Fibroblast of pulmonary artery (primary cell): Measurements from ENCODE around the gene TMTC1.

Source experiments
- DNase-seq: peaks from one replicate; pipeline ENCODE4 v3.0.0-alpha.2; 2010; ENCODE audit warnings: low read depth
- H3K4me3 ChIP-seq: replicated peaks from 2 replicates; pipeline ENCODE4 v1.5.1; 2011; ENCODE audit warnings: low read depth, mild to moderate bottlenecking, control low read depth, low read length, moderate library complexity
- TF ChIP-seq, protein P1 (sequence below): IDR thresholded peaks from 2 replicates; pipeline ENCODE4 v1.5.1; 2011; ENCODE audit warnings: mild to moderate bottlenecking, control low read depth, low read length, inconsistent platforms; ENCODE audit errors: missing control alignments

The TMTC1 gene

DNA sequence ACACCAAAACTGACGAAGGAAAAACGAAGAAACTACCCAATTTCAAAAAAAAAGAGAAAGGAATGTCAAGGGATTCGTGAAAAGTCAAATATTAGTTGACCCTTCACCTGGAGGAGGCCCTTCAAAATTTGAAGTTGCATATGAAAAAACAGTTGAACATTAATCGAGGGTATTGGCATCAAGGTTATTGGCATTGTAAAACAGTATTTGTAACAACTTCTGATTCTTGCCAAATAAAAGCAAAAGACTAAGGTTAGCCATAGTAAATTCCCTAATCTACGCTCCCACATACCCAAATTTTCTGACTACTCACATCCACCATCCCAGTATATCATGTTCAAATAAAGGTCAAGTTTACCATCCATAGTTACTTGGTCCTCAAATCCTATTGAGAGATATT lies 118.6 kb downstream of the TMTC1 start:
- DNase-seq, result no peak
- H3K4me3 ChIP-seq, result no peak overlapping the region
- TF ChIP-seq, protein P1, sequence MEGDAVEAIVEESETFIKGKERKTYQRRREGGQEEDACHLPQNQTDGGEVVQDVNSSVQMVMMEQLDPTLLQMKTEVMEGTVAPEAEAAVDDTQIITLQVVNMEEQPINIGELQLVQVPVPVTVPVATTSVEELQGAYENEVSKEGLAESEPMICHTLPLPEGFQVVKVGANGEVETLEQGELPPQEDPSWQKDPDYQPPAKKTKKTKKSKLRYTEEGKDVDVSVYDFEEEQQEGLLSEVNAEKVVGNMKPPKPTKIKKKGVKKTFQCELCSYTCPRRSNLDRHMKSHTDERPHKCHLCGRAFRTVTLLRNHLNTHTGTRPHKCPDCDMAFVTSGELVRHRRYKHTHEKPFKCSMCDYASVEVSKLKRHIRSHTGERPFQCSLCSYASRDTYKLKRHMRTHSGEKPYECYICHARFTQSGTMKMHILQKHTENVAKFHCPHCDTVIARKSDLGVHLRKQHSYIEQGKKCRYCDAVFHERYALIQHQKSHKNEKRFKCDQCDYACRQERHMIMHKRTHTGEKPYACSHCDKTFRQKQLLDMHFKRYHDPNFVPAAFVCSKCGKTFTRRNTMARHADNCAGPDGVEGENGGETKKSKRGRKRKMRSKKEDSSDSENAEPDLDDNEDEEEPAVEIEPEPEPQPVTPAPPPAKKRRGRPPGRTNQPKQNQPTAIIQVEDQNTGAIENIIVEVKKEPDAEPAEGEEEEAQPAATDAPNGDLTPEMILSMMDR, result no peak

DNA sequence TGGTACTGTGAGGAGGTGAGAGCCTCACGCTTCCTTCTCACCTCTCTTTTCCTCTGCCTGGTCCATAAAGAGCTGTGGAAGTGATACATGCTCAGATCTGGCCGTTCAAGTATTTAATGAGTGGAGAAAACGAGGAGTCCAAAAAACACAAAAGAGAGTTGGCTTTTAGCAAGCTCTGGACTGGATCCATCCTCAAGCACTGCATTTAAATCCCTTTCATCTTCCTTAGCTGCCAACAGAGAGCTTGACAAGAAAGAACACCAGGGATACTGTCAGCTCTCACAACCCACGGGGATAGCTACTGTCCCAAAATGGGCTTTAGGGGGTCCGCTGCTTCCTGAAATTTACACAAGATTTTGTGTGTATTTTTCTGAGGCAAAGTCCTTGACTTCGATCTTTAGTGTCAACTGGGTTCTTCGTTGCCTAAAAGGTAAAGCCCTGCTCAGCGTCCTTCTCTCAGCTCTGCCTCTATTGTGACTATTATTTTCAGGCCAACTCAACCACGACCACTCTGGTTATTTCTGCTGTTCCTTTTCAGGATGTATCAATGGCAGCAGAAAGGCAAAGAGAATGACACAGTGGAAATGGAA lies 120.9 kb downstream of the TMTC1 start:
- no peak overlapping the region for H3K4me3 ChIP-seq
- TF ChIP-seq, protein P1, result no peak
- no peak for DNase-seq

DNA sequence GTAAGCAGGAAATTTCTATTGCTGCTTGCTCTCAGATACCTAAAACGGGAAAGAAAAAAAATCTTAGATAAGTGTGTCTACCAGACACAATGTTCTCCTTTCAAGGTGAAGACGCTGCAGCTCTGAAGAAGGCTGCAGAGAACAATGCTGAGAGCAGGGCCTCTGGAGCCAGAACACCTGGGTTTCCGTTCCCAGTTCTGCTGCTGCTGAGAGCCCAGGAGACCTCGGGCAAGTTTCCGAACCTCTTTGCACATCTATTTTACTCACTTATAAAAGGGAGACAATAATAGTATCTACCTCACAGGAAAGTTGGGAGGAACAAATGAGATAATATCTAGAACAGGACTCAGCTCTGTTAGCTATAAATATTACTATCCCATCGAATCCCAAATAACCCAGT lies 122.9 kb downstream of the TMTC1 start:
- no peak for DNase-seq
- H3K4me3 ChIP-seq, result no peak overlapping the region
- TF ChIP-seq, protein P1, result no peak

DNA sequence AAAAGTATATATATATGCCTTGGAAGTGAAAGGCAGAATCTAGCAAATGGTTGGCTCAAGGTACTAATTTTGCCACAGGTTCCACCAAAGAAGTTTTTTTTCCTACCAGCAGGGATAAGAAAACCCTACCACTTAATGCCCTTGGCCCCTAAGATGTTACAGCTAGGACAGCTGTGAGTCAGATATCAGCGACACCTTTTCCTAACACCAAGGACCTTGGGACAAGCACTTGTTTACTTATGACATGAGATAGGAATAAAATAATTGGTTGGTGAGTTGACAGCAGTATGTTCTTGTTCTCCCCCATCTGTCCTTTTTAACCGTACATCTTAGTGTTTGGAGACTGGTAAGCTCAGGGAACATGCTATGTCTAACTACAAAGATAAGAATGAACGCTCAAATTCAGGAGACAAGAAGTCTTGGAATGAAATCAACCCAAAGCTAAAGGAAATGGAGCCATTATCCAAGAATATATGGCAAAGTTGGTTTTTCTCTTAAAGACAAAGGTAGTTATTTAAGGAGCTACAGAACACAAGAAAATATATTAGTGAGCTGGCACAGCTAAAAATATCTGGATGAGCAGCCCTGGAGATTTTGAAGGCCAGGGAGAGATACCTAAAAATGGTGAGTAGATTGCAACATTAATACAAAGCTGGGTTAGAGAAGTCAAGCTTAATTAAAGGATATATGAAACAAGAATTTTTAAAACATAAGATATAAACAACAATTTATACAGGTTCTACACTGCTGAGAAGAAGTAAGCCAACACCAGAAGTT lies 126.8 kb downstream of the TMTC1 start:
- DNase-seq, result no peak
- TF ChIP-seq, protein P1, result no peak
- no peak overlapping the region for H3K4me3 ChIP-seq

DNA sequence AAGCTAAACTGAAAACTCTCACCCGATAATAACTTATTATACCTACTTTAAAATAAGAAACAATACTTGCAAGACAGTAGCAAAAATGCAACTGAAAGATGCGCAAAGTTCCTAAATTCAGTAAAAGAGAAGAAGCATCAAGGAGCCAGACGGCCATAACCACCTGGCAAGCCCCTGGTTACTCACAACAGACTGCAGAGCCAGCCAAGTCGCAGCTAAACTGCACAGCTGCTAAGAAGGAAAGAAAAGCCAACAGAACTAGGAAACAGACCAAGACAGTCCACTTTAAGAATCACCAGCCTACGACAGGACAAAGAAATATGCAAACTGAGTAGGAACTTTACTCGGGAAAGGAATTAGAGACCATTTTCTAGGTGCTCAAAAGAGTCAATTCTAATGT lies 127.9 kb downstream of the TMTC1 start:
- no peak overlapping the region for H3K4me3 ChIP-seq
- peak; percentile 29 for DNase-seq
- TF ChIP-seq, protein P1, result no peak

DNA sequence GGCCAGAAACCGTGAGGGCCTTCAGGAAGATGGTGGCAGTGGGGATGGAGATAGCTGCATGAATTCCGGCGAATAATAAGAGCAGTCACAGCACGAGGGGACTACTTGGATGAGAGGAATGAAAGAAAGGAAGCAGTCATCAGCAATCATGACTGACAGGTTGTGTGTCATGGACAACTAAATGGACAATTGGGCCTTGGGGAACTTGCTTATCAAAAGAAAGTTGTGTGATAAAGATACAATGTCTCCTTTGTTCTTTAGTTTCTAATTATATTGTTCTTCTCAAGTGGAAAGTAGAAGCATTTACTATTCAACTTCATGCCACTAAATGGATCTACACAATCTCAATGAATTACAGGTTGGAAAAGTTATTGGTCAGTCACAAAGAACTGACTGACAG lies 130.5 kb downstream of the TMTC1 start:
- no peak overlapping the region for H3K4me3 ChIP-seq
- DNase-seq, result no peak
- TF ChIP-seq, protein P1, result no peak

DNA sequence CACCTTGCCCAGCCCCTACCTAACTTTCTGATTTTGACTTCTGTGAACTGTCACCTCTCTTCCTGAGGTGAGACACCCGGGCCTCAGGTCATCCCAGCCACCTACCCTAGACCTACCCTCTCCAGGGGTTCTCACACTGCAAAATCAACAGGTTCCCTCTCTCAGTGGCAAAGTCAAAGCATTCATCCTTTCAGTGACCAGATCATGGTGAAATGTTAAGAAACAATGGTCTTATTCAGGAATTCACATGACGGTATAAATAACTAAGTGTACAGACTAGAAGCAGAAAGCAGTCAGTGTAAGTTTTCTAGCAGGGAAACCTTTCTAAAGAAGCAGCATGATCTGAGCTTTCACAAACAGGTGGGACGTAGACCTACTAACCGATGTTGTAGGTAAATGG lies 133.4 kb downstream of the TMTC1 start:
- no peak overlapping the region for H3K4me3 ChIP-seq
- TF ChIP-seq, protein P1, result no peak
- DNase-seq, result no peak
